H1 (cell line): ENCODE measurements around the gene ATP13A3. TPM values are rescaled to one million over a fixed set of nuclear protein-coding genes. Genes with fewer than 3 reads are reported as not detected.

Experiments used
- CTCF ChIA-PET: fragments of 300-600 bp; sonication (Branson Sonifier 250); formaldehyde crosslinking; loops from one replicate; lab custom pipeline; 2021; ENCODE audit not compliant: partially characterized antibody; lab: Charles Lee
- POLR2A ChIA-PET: fragments of 300-600 bp; sonication (Branson Sonifier 250); formaldehyde crosslinking; loops from one replicate; lab custom pipeline; 2021; ENCODE audit warnings: inconsistent platforms; ENCODE audit not compliant: partially characterized antibody; lab: Charles Lee
- DNase-seq, 2 experiments: peaks; one replicate each; pipeline versions ENCODE4 v3.0.0 to v3.0.0-alpha.2; 2010 to 2022; ENCODE audit warnings: low spot score in 2 of 2, low read depth in 1 of 2, mixed read lengths in 1 of 2
- FAIRE-seq: peaks from 2 replicates; lab custom pipeline; 2011; peaks lifted over from hg19 to GRCh38; lab: Jason Lieb, UNC
- H2AFZ ChIP-seq: 2 replicates; pipeline ENCODE4 v1.8.1; 2012; ENCODE audit warnings: low read length, inconsistent platforms
- H2AK5ac ChIP-seq: 2 replicates; pipeline ENCODE4 v1.6.1; 2013; ENCODE audit warnings: low read depth, low read length
- H2BK120ac ChIP-seq: replicated peaks from 2 replicates; pipeline ENCODE3; 2013; ENCODE audit warnings: low read depth, low read length, inconsistent platforms
- H2BK12ac ChIP-seq: 2 replicates; pipeline ENCODE4 v1.6.1; 2013; ENCODE audit warnings: low read depth, low read length
- H2BK15ac ChIP-seq: 2 replicates; pipeline ENCODE4 v1.6.1; 2013; ENCODE audit warnings: low read length
- H2BK20ac ChIP-seq: 2 replicates; pipeline ENCODE4 v1.6.1; 2013; ENCODE audit warnings: low read length
- H2BK5ac ChIP-seq: 2 replicates; pipeline ENCODE4 v1.6.1; 2013; ENCODE audit warnings: low read depth, low read length
- H3K14ac ChIP-seq: 2 replicates; pipeline ENCODE4 v1.6.1; 2013; ENCODE audit warnings: inconsistent platforms; ENCODE audit not compliant: insufficient read length
- H3K18ac ChIP-seq: 2 replicates; pipeline ENCODE4 v1.6.1; 2013; ENCODE audit warnings: low read length; ENCODE audit errors: extremely low read depth
- H3K23ac ChIP-seq: 2 replicates; pipeline ENCODE4 v1.6.1; 2013; ENCODE audit warnings: inconsistent platforms; ENCODE audit not compliant: insufficient read length
- H3K23me2 ChIP-seq: 2 replicates; pipeline ENCODE4 v1.6.1; 2013; ENCODE audit warnings: low read depth, low read length
- H3K27ac ChIP-seq: 2 replicates; pipeline ENCODE4 v1.6.1; 2011; ENCODE audit warnings: low read depth, low read length, inconsistent platforms
- H3K27me3 ChIP-seq, 4 experiments: replicated peaks in 1 of 4; 1 replicate in 1 of 4; 2 replicates in 3 of 4; pipeline versions ENCODE4 v1.6.1 to v1.8.1; 2011 to 2013; ENCODE audit warnings: low read length in 3 of 4, mild to moderate bottlenecking in 3 of 4, inconsistent platforms in 2 of 4, mixed read lengths in 2 of 4, moderate library complexity in 1 of 4; ENCODE audit not compliant: control insufficient read depth in 3 of 4, insufficient read depth in 3 of 4; ENCODE audit errors: extremely low read depth in 1 of 4
- H3K36me3 ChIP-seq, 4 experiments: 2 replicates each; pipeline versions ENCODE4 v1.6.1 to v1.8.1; 2011 to 2013; ENCODE audit warnings: mild to moderate bottlenecking in 4 of 4, low read length in 3 of 4, moderate library complexity in 2 of 4, control low read depth in 1 of 4, inconsistent platforms in 1 of 4; ENCODE audit not compliant: insufficient read depth in 4 of 4, control insufficient read depth in 2 of 4
- H3K4ac ChIP-seq: replicated peaks from 2 replicates; pipeline ENCODE3; 2013; ENCODE audit warnings: low read length, low read depth, mixed read lengths, inconsistent platforms; ENCODE audit not compliant: insufficient read length
- H3K4me1 ChIP-seq, 4 experiments: replicated peaks in 1 of 4; 1 replicate in 1 of 4; 2 replicates in 3 of 4; pipeline versions ENCODE4 v1.6.1 to v1.8.1; 2011 to 2013; ENCODE audit warnings: low read length in 3 of 4, inconsistent platforms in 2 of 4, mixed read lengths in 1 of 4; ENCODE audit not compliant: insufficient read depth in 4 of 4, control insufficient read depth in 3 of 4
- H3K4me2 ChIP-seq, 2 experiments: 2 replicates each; pipeline versions ENCODE4 v1.6.1 to v1.8.1; 2011 to 2013; ENCODE audit warnings: low read depth in 2 of 2, low read length in 2 of 2, control low read depth in 1 of 2, inconsistent platforms in 1 of 2, mild to moderate bottlenecking in 1 of 2; ENCODE audit not compliant: insufficient read depth in 1 of 2
- H3K4me3 ChIP-seq, 4 experiments: fragments of 200-600, 300-600 bp in 1 of 4; sonication (generic), shearing (Covaris generic), sonication (Bioruptor Twin) in 1 of 4; 2 replicates each; pipeline versions ENCODE4 v1.5.1 to v1.8.1; 2011 to 2016; ENCODE audit warnings: low read length in 4 of 4, low read depth in 3 of 4, control low read depth in 2 of 4, inconsistent platforms in 2 of 4, mild to moderate bottlenecking in 2 of 4, mixed read lengths in 1 of 4, moderate library complexity in 1 of 4; ENCODE audit not compliant: insufficient read depth in 2 of 4; ENCODE audit errors: extremely low read depth in 1 of 4
- H3K56ac ChIP-seq: replicated peaks from 2 replicates; pipeline ENCODE3; 2013; ENCODE audit warnings: low read depth, mild to moderate bottlenecking, mixed read lengths, low read length, inconsistent platforms; ENCODE audit not compliant: insufficient read length
- H3K79me1 ChIP-seq: 2 replicates; pipeline ENCODE4 v1.6.1; 2013; ENCODE audit warnings: low read depth, low read length, control low read depth
- H3K79me2 ChIP-seq, 2 experiments: 2 replicates each; pipeline versions ENCODE4 v1.6.1 to v1.8.1; 2012 to 2013; ENCODE audit warnings: low read length in 2 of 2, mild to moderate bottlenecking in 2 of 2, inconsistent platforms in 1 of 2; ENCODE audit not compliant: insufficient read depth in 2 of 2, control insufficient read depth in 1 of 2
- H3K9ac ChIP-seq, 4 experiments: replicated peaks in 1 of 4; 1 replicate in 1 of 4; 2 replicates in 3 of 4; pipeline versions ENCODE4 v1.6.1 to v1.8.1; 2011 to 2013; ENCODE audit warnings: low read depth in 3 of 4, low read length in 3 of 4, control low read depth in 2 of 4, mild to moderate bottlenecking in 2 of 4, moderate library complexity in 2 of 4, inconsistent platforms in 1 of 4; ENCODE audit errors: extremely low read depth in 1 of 4
- H3K9me3 ChIP-seq, 2 experiments: 2 replicates each; pipeline versions ENCODE4 v1.6.1 to v1.8.1; 2012 to 2013; ENCODE audit warnings: mild to moderate bottlenecking in 2 of 2, moderate library complexity in 2 of 2, control low read depth in 1 of 2, inconsistent platforms in 1 of 2, low read depth in 1 of 2, low read length in 1 of 2, mixed read lengths in 1 of 2; ENCODE audit not compliant: insufficient read depth in 2 of 2
- H4K20me1 ChIP-seq, 2 experiments: replicated peaks in 1 of 2; 2 replicates each; pipeline versions ENCODE3 to v1.8.1; 2011 to 2013; ENCODE audit warnings: inconsistent platforms in 2 of 2, low read length in 2 of 2, mild to moderate bottlenecking in 1 of 2; ENCODE audit not compliant: insufficient read depth in 2 of 2, control insufficient read depth in 1 of 2
- H4K5ac ChIP-seq: 2 replicates; pipeline ENCODE4 v1.6.1; 2013; ENCODE audit warnings: low read length, low read depth, mixed read lengths, inconsistent platforms; ENCODE audit not compliant: insufficient read length
- H4K8ac ChIP-seq: 2 replicates; pipeline ENCODE4 v1.8.0; 2013; ENCODE audit warnings: mild to moderate bottlenecking, moderate library complexity, low read length, inconsistent platforms; ENCODE audit not compliant: insufficient read depth; ENCODE audit errors: extremely low read depth
- H4K91ac ChIP-seq: replicated peaks from 2 replicates; pipeline ENCODE3; 2013; ENCODE audit warnings: low read length, mixed read lengths, inconsistent platforms; ENCODE audit not compliant: insufficient read length
- BCL11A ChIP-seq, 2 experiments: IDR thresholded peaks; one replicate each; pipeline ENCODE4 v1.6.1; 2011; ENCODE audit warnings: low read depth in 2 of 2, low read length in 2 of 2, mild to moderate bottlenecking in 2 of 2
- CEBPB ChIP-seq: IDR thresholded peaks from 2 replicates; pipeline ENCODE4 v1.6.1; 2012; ENCODE audit warnings: low read depth, low read length
- CTBP2 ChIP-seq: IDR thresholded peaks from 2 replicates; pipeline ENCODE4 v1.7.0; 2011; ENCODE audit warnings: borderline replicate concordance, mild to moderate bottlenecking, moderate library complexity, mixed read lengths, low read length; ENCODE audit not compliant: insufficient read depth, insufficient read length
- GTF2F1 ChIP-seq: IDR thresholded peaks from 2 replicates; pipeline ENCODE4 v1.6.1; 2012; ENCODE audit warnings: low read depth, low read length, improper control_type of control experiment, borderline replicate concordance
- JUN ChIP-seq: IDR thresholded peaks from 2 replicates; pipeline ENCODE4 v1.6.1; 2011; ENCODE audit warnings: low read depth, mild to moderate bottlenecking, improper control_type of control experiment, low read length
- RAD21 ChIP-seq, 2 experiments: IDR thresholded peaks in 1 of 2; conservative IDR thresholded peaks in 1 of 2; 2 replicates each; pipeline ENCODE4 v1.6.1; 2011; ENCODE audit warnings: low read depth in 2 of 2, low read length in 2 of 2, improper control_type of control experiment in 1 of 2, inconsistent platforms in 1 of 2, mild to moderate bottlenecking in 1 of 2, moderate library complexity in 1 of 2
- TCF12 ChIP-seq: IDR thresholded peaks from 2 replicates; pipeline ENCODE4 v1.6.1; 2011; ENCODE audit warnings: low read depth, mild to moderate bottlenecking, low read length
- TEAD4 ChIP-seq: IDR thresholded peaks from 2 replicates; pipeline ENCODE4 v1.6.1; 2012; ENCODE audit warnings: low read depth, low read length, inconsistent platforms, mixed read lengths
- WGBS, 2 experiments: shearing (Covaris generic) in 1 of 2; methylation state at CpG; one replicate each; pipeline versions ENCODE4 v1.1.6 to v1.1.7; 2013 to 2015; ENCODE audit warnings: low lambda C conversion rate in 2 of 2, mixed read lengths in 2 of 2, inconsistent platforms in 1 of 2, low coverage in 1 of 2, missing lambda C conversion rate in 1 of 2; ENCODE audit not compliant: insufficient replicate concordance in 2 of 2, insufficient coverage in 1 of 2, insufficient read length in 1 of 2; ENCODE audit errors: extremely low coverage in 1 of 2, missing lambda C conversion rate in 1 of 2; 5-methylcytosine and 5-hydroxymethylcytosine counted together
- polyA plus RNA-seq, 7 experiments: library from polyadenylated mRNA; depleted of rRNA in 3 of 7; stranded (reverse) in 5 of 7; unstranded in 2 of 7; fragments of >200 nt in 5 of 7; fragments of 200-250 nt in 2 of 7; gene quantifications; 1 replicate in 5 of 7; 2 replicates in 1 of 7; 4 replicates in 1 of 7; pipeline versions ENCODE4 v1.2.1 to v1.2.3, GENCODE V29; 2011 to 2013; ENCODE audit warnings: missing spikeins in 2 of 7, mixed read lengths in 2 of 7
- total RNA-seq: library from RNA; stranded (reverse); fragmentation: NEBNext Ultra II Directional; extraction: Animal tissue kit (Norgen Biotek cat#: 25700); gene quantifications from 2 replicates; pipeline ENCODE4 v1.2.1, GENCODE V29; 2021

ATP13A3 gene
- total and polyA plus RNA-seq, 2 of the 8 experiments (the other 6 are each of a cell fraction or from before 2014, with no cell fraction given): 18.6 to 92.2 TPM

GRCh38 chr3:194522579-194523046, 35.8 kb upstream of the ATP13A3 start:
- Histone ChIP-seq H3K27me3 (no peaks in the 10 kb centered on the region), H3K9ac (no peak overlapping the region), H3K36me3 (no peaks in the 10 kb centered on the region), H3K79me1 (no peaks in the 10 kb centered on the region), H4K5ac (no peak overlapping the region), H3K4ac (no peak overlapping the region), H3K23me2 (no peaks in the 10 kb centered on the region), H2BK12ac (no peak overlapping the region), H3K9me3 (no peaks in the 10 kb centered on the region), H2BK120ac (no peak overlapping the region), H2BK20ac (no peak overlapping the region), H3K18ac (no peak overlapping the region), H2AFZ (no peak overlapping the region), H3K14ac (no peak overlapping the region), H3K27ac (no peak overlapping the region), H4K8ac (no peak overlapping the region), H2BK15ac (no peak overlapping the region), H4K91ac (no peak overlapping the region), H4K20me1 (no peaks in the 10 kb centered on the region), H2BK5ac (no peak overlapping the region), H3K56ac (no peak overlapping the region), H2AK5ac (no peak overlapping the region), H3K79me2 (no peaks in the 10 kb centered on the region), H3K4me1 (no peaks in the 10 kb centered on the region), H3K4me3 (no peak overlapping the region), H3K23ac (no peak overlapping the region), H3K4me2 (no peak overlapping the region)
- DNase-seq: no peak
- 87% methylated on average over 4 of the region's 4 CpGs; no CpG with 5 or more reads in 1 of the 2 experiments for WGBS, 2 experiments
- no peak for FAIRE-seq
- POLR2A ChIA-PET: no interaction called here
- CTCF ChIA-PET: interaction anchor here (1.0 to 1.4 kb wide), 2 partner anchors 44 to 52 kb away, joined by 3 to 5 read pairs; no protein-coding TSS in a partner anchor
- no peak for TF ChIP-seq GTF2F1
- no peak for TF ChIP-seq TEAD4
- TF ChIP-seq CTBP2: no peak
- TF ChIP-seq RAD21 (IDR thresholded peaks at IDR 0.05 in 1 of 2, conservative IDR thresholded peaks at IDR 0.05 in 1 of 2; ENCODE audit: low read depth in 2 of 2, low read length in 2 of 2): no peak
- TF ChIP-seq CEBPB: no peak
- TF ChIP-seq BCL11A (IDR thresholded peaks at IDR 0.05; ENCODE audit: low read depth in 2 of 2, low read length in 2 of 2): no peak
- no peak for TF ChIP-seq JUN
- TF ChIP-seq TCF12: no peak
